GM18526 (cell line): ENCODE results near the gene PLEKHA1.

ENCODE experiments used
- POLR2A ChIP-seq: IDR thresholded peaks from 3 replicates; pipeline ENCODE4 v1.6.1; 2011; ENCODE audit not compliant: insufficient read length; ENCODE audit errors: extremely low read depth

PLEKHA1 gene

GRCh38 chr10:122343135-122343800 is 31.2 kb upstream of the PLEKHA1 start:
- no peak for TF ChIP-seq POLR2A

- no peak for TF ChIP-seq POLR2A
Measured at GRCh38 chr10:122343936-122344335, 30.6 kb upstream of the PLEKHA1 start.

- TF ChIP-seq POLR2A: no peak
Measured at GRCh38 chr10:122344741-122345258, 29.7 kb upstream of the PLEKHA1 start.

GRCh38 chr10:122346326-122346950 is 28.1 kb upstream of the PLEKHA1 start:
- no peak for TF ChIP-seq POLR2A

- TF ChIP-seq POLR2A: no peak
Measured at GRCh38 chr10:122347170-122347841, 27.2 kb upstream of the PLEKHA1 start.

GRCh38 chr10:122348512-122348911 is 26.0 kb upstream of the PLEKHA1 start:
- TF ChIP-seq POLR2A: no peak

GRCh38 chr10:122348935-122349361 is 25.6 kb upstream of the PLEKHA1 start:
- no peak for TF ChIP-seq POLR2A

GRCh38 chr10:122349758-122350369 is 24.6 kb upstream of the PLEKHA1 start:
- TF ChIP-seq POLR2A: no peak

- TF ChIP-seq POLR2A: no peak
Measured at GRCh38 chr10:122350893-122351292, 23.6 kb upstream of the PLEKHA1 start.

- no peak for TF ChIP-seq POLR2A
Measured at GRCh38 chr10:122352817-122353525, 21.5 kb upstream of the PLEKHA1 start.

GRCh38 chr10:122354383-122354782 is 20.1 kb upstream of the PLEKHA1 start:
- no peak for TF ChIP-seq POLR2A

- TF ChIP-seq POLR2A: no peak
Measured at GRCh38 chr10:122357685-122358084, 16.8 kb upstream of the PLEKHA1 start.

GRCh38 chr10:122359621-122360020 is 14.9 kb upstream of the PLEKHA1 start:
- TF ChIP-seq POLR2A: no peak

- TF ChIP-seq POLR2A: no peak
Measured at GRCh38 chr10:122361046-122361445, 13.5 kb upstream of the PLEKHA1 start.

- TF ChIP-seq POLR2A: no peak
Measured at GRCh38 chr10:122362031-122362592, 12.4 kb upstream of the PLEKHA1 start.
